Measurements from ENCODE around the gene PCDHGA9. TPM values are rescaled to one million over a fixed set of nuclear protein-coding genes. Genes with fewer than 3 reads are reported as not detected.
"Not testable (repeated sequence)": the region's sequence is repeated elsewhere in the genome, so short reads cannot be mapped to it uniquely, and the experiment has no call there.

The PCDHGA9 gene
- total RNA-seq, 1 donor from 2014 or later: 0.73 TPM

- H2AFZ ChIP-seq (ENCODE audit: low read depth, low read length): no peak overlapping the region
- H3K27ac ChIP-seq (ENCODE audit: low read depth, low read length): no peak overlapping the region
- no peak for TF ChIP-seq EZH2 (IDR thresholded peaks at IDR 0.05; ENCODE audit: insufficient read depth, low read length)
- TF ChIP-seq CTCF (IDR thresholded peaks at IDR 0.05; ENCODE audit: insufficient read depth, low read depth, low read length): no peak
- Mint-ChIP-seq H3K36me3 (ENCODE audit: low read depth, unreplicated experiment) (peaks cover 8% of the 10 kb centered on the region), H3K4me3 (ENCODE audit: unreplicated experiment) (no peak overlapping the region), H3K27ac (ENCODE audit: unreplicated experiment) (no peak overlapping the region), H3K4me1 (ENCODE audit: low read depth, unreplicated experiment) (no peaks in the 10 kb centered on the region), H3K9me3 (ENCODE audit: unreplicated experiment) (peaks cover 19% of the 10 kb centered on the region), H3K27me3 (ENCODE audit: low read depth, unreplicated experiment) (no peaks in the 10 kb centered on the region)
- no peak overlapping the region for H3K4me2 ChIP-seq (ENCODE audit: low read length)
- H3K36me3 ChIP-seq (ENCODE audit: insufficient read depth, low read length): no peaks in the 10 kb centered on the region
- FAIRE-seq (no peak), DNase-seq (ENCODE audit: low read depth) (no peak)
- H4K20me1 ChIP-seq (ENCODE audit: insufficient read depth, low read length): no peaks in the 10 kb centered on the region
- no peak overlapping the region for H3K4me3 ChIP-seq (ENCODE audit: insufficient read depth, low read depth, low read length)
- H3K27me3 ChIP-seq (ENCODE audit: insufficient read depth, low read length): no peaks in the 10 kb centered on the region
- H3K4me1 ChIP-seq (ENCODE audit: insufficient read depth, low read length): no peaks in the 10 kb centered on the region
- H3K79me2 ChIP-seq (ENCODE audit: insufficient read depth, low read length): no peaks in the 10 kb centered on the region
- no peak overlapping the region for H3K9ac ChIP-seq (ENCODE audit: low read length)
- H3K9me3 ChIP-seq (ENCODE audit: insufficient read depth, low read depth, low read length): peaks cover 41% of the 10 kb centered on the region
Observed at GRCh38 chr5:141384471-141385267, 17.9 kb upstream of the PCDHGA9 start.

GRCh38 chr5:141387557-141388311, 14.8 kb upstream of the PCDHGA9 start, which contains the start of gene PCDHGB4:
TSS of gene PCDHGB4 (plus strand) at chr5:141387698. CDS start at chr5:141387885, 187 bp downstream.
- H3K27ac Mint-ChIP-seq (ENCODE audit: unreplicated experiment); H3K36me3 ChIP-seq (ENCODE audit: insufficient read depth, low read length); H3K4me1 Mint-ChIP-seq (ENCODE audit: low read depth, unreplicated experiment); H3K9ac ChIP-seq (ENCODE audit: low read length); H3K27me3 Mint-ChIP-seq (ENCODE audit: low read depth, unreplicated experiment); H3K27ac ChIP-seq (ENCODE audit: low read depth, low read length); H3K27me3 ChIP-seq (ENCODE audit: insufficient read depth, low read length); H3K4me1 ChIP-seq (ENCODE audit: insufficient read depth, low read length); H2AFZ ChIP-seq (ENCODE audit: low read depth, low read length); H4K20me1 ChIP-seq (ENCODE audit: insufficient read depth, low read length); H3K79me2 ChIP-seq (ENCODE audit: insufficient read depth, low read length): not testable (repeated sequence)
- peak; percentile 14 for DNase-seq (ENCODE audit: low read depth)
- peak; percentile 79 for FAIRE-seq
- peak; percentile 35 for TF ChIP-seq CTCF (IDR thresholded peaks at IDR 0.05; ENCODE audit: insufficient read depth, low read depth, low read length)
- H3K36me3 Mint-ChIP-seq (ENCODE audit: low read depth, unreplicated experiment): peaks cover 16% of the 10 kb centered on the region
- peak within 1 kb of the TSS; percentile 60 for H3K4me2 ChIP-seq (ENCODE audit: low read length)
- H3K9me3 Mint-ChIP-seq (ENCODE audit: unreplicated experiment): peaks cover 31% of the 10 kb centered on the region
- peak within 1 kb of the TSS; percentile 44 for H3K4me3 ChIP-seq (ENCODE audit: insufficient read depth, low read depth, low read length)
- peaks cover 50% of the 10 kb centered on the region for H3K9me3 ChIP-seq (ENCODE audit: insufficient read depth, low read depth, low read length)
- H3K4me3 Mint-ChIP-seq (ENCODE audit: unreplicated experiment): peak within 1 kb of the TSS; percentile 81

All from astrocyte (in vitro differentiated cells and primary cell).